IMR-90 (cell line): ENCODE data around the gene POLR2J. TPM values are rescaled to one million over a fixed set of nuclear protein-coding genes. Genes with fewer than 3 reads are reported as not detected.
"Not testable (repeated sequence)": the region's sequence is repeated elsewhere in the genome, so short reads cannot be mapped to it uniquely, and the experiment has no call there.

Experiments used
- ATAC-seq: fragments of 200-7000 bp; cut with Tn5 transposase; 2 replicates; pipeline ENCODE4 v1.9.1; 2020; ENCODE audit warnings: low read depth, mild to moderate bottlenecking, moderate library complexity
- BruUV-seq: library from RNA; stranded (reverse); fragments of 400-500 nt; replicated peaks from 2 replicates; lab custom pipeline; 2021; lab: Mats Ljungman, UMichigan
- CTCF ChIA-PET: fragments of 300-600 bp; formaldehyde crosslinking; extraction: SDS; loops from one replicate; lab custom pipeline; 2021; ENCODE audit warnings: antibody characterized with exemption; lab: Yijun Ruan, JAX
- POLR2A ChIA-PET: fragments of 300-600 bp; sonication (Branson Sonifier 250); formaldehyde crosslinking; loops from one replicate; lab custom pipeline; 2022; ENCODE audit warnings: antibody characterized with exemption; ENCODE audit not compliant: unreplicated experiment; lab: Charles Lee
- DNase-seq: peaks from one replicate; pipeline ENCODE4 v3.0.0; 2013
- H2AFZ ChIP-seq: replicated peaks from 2 replicates; pipeline ENCODE3; 2013; ENCODE audit warnings: low read length, mild to moderate bottlenecking; ENCODE audit not compliant: poor library complexity
- H2AK5ac ChIP-seq: 2 replicates; pipeline ENCODE4 v1.6.1; 2013; ENCODE audit warnings: low read depth, low read length, inconsistent platforms
- H2AK9ac ChIP-seq: replicated peaks from 2 replicates; pipeline ENCODE3; 2013; ENCODE audit warnings: mild to moderate bottlenecking, low read depth, low read length, moderate library complexity; ENCODE audit not compliant: poor library complexity
- H2BK120ac ChIP-seq: 2 replicates; pipeline ENCODE4 v1.6.1; 2013; ENCODE audit warnings: low read depth, low read length, inconsistent platforms
- H2BK15ac ChIP-seq: 3 replicates; pipeline ENCODE4 v1.6.1; 2013; ENCODE audit warnings: low read depth, low read length, inconsistent platforms
- H2BK20ac ChIP-seq: 2 replicates; pipeline ENCODE4 v1.6.1; 2013; ENCODE audit warnings: low read depth, mild to moderate bottlenecking, inconsistent platforms, low read length, moderate library complexity
- H2BK5ac ChIP-seq: 2 replicates; pipeline ENCODE4 v1.6.1; 2013; ENCODE audit warnings: mild to moderate bottlenecking, low read depth, low read length, inconsistent platforms; ENCODE audit not compliant: poor library complexity, severe bottlenecking
- H3K14ac ChIP-seq: replicated peaks from 2 replicates; pipeline ENCODE4 v1.6.1; 2013; ENCODE audit warnings: low read depth, low read length, inconsistent platforms
- H3K18ac ChIP-seq: 2 replicates; pipeline ENCODE4 v1.6.1; 2013; ENCODE audit warnings: low read depth, low read length, control low read depth
- H3K23ac ChIP-seq: 2 replicates; pipeline ENCODE4 v1.6.1; 2013; ENCODE audit warnings: low read depth, low read length, inconsistent platforms
- H3K27ac ChIP-seq: 2 replicates; pipeline ENCODE4 v1.5.1; 2013; ENCODE audit warnings: mild to moderate bottlenecking, control low read depth, low read length; ENCODE audit not compliant: insufficient read depth
- H3K27me3 ChIP-seq: 2 replicates; pipeline ENCODE4 v1.6.1; 2013; ENCODE audit warnings: low read length; ENCODE audit not compliant: control insufficient read depth, insufficient read depth
- H3K36me3 ChIP-seq: 2 replicates; pipeline ENCODE4 v1.6.1; 2013; ENCODE audit warnings: low read length, mixed read lengths; ENCODE audit not compliant: control insufficient read depth, insufficient read depth
- H3K4ac ChIP-seq: 2 replicates; pipeline ENCODE4 v1.6.1; 2013; ENCODE audit warnings: low read depth, low read length, inconsistent platforms
- H3K4me1 ChIP-seq: 2 replicates; pipeline ENCODE4 v1.6.1; 2013; ENCODE audit warnings: low read length, mixed read lengths; ENCODE audit not compliant: control insufficient read depth, insufficient read depth
- H3K4me2 ChIP-seq: 2 replicates; pipeline ENCODE4 v1.6.1; 2013; ENCODE audit warnings: low read depth, mild to moderate bottlenecking, control low read depth, low read length, moderate library complexity
- H3K4me3 ChIP-seq: 2 replicates; pipeline ENCODE4 v1.5.1; 2013; ENCODE audit warnings: low read depth, mild to moderate bottlenecking, control low read depth, low read length, moderate library complexity; ENCODE audit not compliant: insufficient read depth
- H3K56ac ChIP-seq: 2 replicates; pipeline ENCODE4 v1.6.1; 2013; ENCODE audit warnings: low read length, inconsistent platforms; ENCODE audit not compliant: insufficient read depth; ENCODE audit errors: extremely low read depth
- H3K79me1 ChIP-seq, 2 experiments: 2 replicates each; pipeline ENCODE4 v1.6.1; 2013; ENCODE audit warnings: low read length in 2 of 2, inconsistent platforms in 1 of 2, low read depth in 1 of 2
- H3K9ac ChIP-seq: 2 replicates; pipeline ENCODE4 v1.6.1; 2013; ENCODE audit warnings: low read depth, low read length, control low read depth
- H3K9me1 ChIP-seq: 2 replicates; pipeline ENCODE4 v1.6.1; 2013; ENCODE audit warnings: low read length, inconsistent platforms; ENCODE audit not compliant: insufficient read depth
- H3K9me3 ChIP-seq: 2 replicates; pipeline ENCODE4 v1.6.1; 2013; ENCODE audit warnings: low read length; ENCODE audit not compliant: control insufficient read depth, insufficient read depth
- H4K20me1 ChIP-seq: 2 replicates; pipeline ENCODE4 v1.6.1; 2013; ENCODE audit warnings: low read length, inconsistent platforms; ENCODE audit not compliant: insufficient read depth
- H4K5ac ChIP-seq: 2 replicates; pipeline ENCODE4 v1.6.1; 2013; ENCODE audit warnings: mild to moderate bottlenecking, low read depth, low read length, control low read depth
- H4K8ac ChIP-seq, 2 experiments: 2 replicates each; pipeline ENCODE4 v1.6.1; 2013; ENCODE audit warnings: low read depth in 2 of 2, low read length in 2 of 2, control low read depth in 1 of 2, inconsistent platforms in 1 of 2
- H4K91ac ChIP-seq: 2 replicates; pipeline ENCODE4 v1.6.1; 2013; ENCODE audit warnings: low read depth, low read length, inconsistent platforms; ENCODE audit not compliant: insufficient read depth
- WGBS, 2 experiments: methylation state at CpG; one replicate each; pipeline versions ENCODE4 v1.1.5 to v1.1.7; 2013; ENCODE audit warnings: missing lambda C conversion rate in 2 of 2; ENCODE audit not compliant: insufficient read length in 1 of 2; ENCODE audit errors: extremely low coverage in 2 of 2; 5-methylcytosine and 5-hydroxymethylcytosine counted together
- dilution Hi-C: fragments of 300-500 bp; cut with HindIII; formaldehyde crosslinking; loops from one replicate; pipeline ENCODE4 v1.14.3; 2018; ENCODE audit warnings: low sequenced_read_pairs; ENCODE audit not compliant: unreplicated experiment
- in situ Hi-C: fragments of 300-500 bp; cut with MboI; formaldehyde crosslinking; loops from 3 replicates; pipeline ENCODE4 v1.14.3; 2019; ENCODE audit warnings: low sequenced_read_pairs, inconsistent platforms, mixed read lengths
- intact Hi-C: fragments of 100-400 bp; cut with micrococcal nuclease; formaldehyde crosslinking; loops from 2 replicates; pipeline ENCODE4 v1.10.0; 2022
- polyA plus RNA-seq, 3 experiments: library from polyadenylated mRNA; depleted of rRNA; stranded (reverse); fragments of >200 nt; gene quantifications; 2 replicates each; pipeline ENCODE4 v1.2.3, GENCODE V29; 2012; ENCODE audit warnings: low replicate concordance in 1 of 3
- total RNA-seq: library from RNA; depleted of rRNA; stranded (reverse); fragments of >200 nt; gene quantifications from 2 replicates; pipeline ENCODE4 v1.2.3, GENCODE V29; 2012

POLR2J gene
- total and polyA plus RNA-seq, 2 of the 4 experiments (the other 2 are of a cell fraction): 20.8 to 92.6 TPM

DNA sequence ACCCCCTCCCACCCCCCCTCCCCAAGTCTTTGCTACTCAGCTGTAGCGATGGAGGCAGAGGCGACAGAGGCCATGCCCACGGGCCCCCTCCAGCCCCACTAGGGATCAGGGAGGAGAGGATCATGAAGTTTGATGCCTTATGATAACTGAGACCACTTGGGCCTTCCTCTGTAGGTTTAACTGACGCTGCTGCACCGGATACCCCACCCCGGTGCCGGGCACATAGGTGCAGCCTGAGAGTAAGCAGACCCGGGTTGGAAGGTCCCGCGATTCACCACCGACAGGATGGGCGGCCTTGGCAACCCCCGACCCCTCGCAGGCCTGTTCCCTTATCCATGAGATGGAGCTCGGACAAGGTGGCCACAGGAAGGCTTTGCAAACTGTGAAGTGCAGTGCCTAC is 15.3 kb upstream of the POLR2J start:
- H3K79me1 ChIP-seq, H4K20me1 ChIP-seq, H4K91ac ChIP-seq, BruUV-seq, H4K5ac ChIP-seq, H3K14ac ChIP-seq, POLR2A ChIA-PET, H3K4me3 ChIP-seq, H2BK5ac ChIP-seq, ATAC-seq, H2AFZ ChIP-seq, H2AK5ac ChIP-seq, H3K36me3 ChIP-seq, H2AK9ac ChIP-seq, H3K9ac ChIP-seq, H3K23ac ChIP-seq, H4K8ac ChIP-seq, H3K4me1 ChIP-seq, H3K9me1 ChIP-seq, in situ Hi-C loops, dilution Hi-C loops, H3K27ac ChIP-seq, H3K56ac ChIP-seq, intact Hi-C loops, CTCF ChIA-PET, DNase-seq, H2BK15ac ChIP-seq, H3K4me2 ChIP-seq, H3K27me3 ChIP-seq, H3K18ac ChIP-seq, H2BK20ac ChIP-seq, H2BK120ac ChIP-seq, H3K9me3 ChIP-seq, H3K4ac ChIP-seq: not testable (repeated sequence)
- WGBS, 2 experiments: no CpG with 5 or more reads among the region's 15 CpGs

DNA sequence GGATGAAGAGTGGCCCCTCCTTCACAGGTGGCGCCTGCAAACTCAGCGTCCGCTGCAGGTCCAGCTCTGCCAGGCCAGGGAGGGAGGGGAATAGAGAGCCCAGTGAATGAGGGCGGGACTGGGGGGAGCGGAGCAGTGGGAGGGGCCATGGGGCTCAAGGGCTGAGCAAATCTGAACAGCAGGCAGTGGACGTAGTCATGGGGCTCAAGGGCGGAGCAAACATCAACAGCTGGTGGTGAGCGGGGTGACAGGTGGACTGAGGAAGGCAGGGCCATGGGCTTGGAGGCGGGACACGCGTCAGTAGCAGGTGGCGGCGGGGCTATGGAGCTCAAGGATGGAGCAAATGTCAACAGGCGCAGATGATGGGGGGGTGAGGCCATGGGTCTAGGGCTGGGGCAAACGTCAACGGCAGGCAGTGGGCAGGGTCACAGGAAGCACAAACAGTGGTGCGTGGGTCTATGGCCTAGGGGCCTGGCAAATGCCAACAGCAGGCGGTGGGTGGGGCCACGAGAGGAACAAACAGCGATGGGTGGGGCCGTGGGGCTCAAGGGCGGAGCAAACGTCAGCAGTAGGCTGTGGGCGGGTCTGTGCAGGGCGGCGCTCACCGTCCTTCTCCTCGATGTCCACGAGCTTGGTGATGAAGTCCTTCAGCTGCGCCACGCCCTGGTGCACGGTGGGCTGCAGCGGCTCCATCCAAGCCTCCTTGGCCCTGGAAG is 14.7 kb upstream of the POLR2J start:
- H3K27ac ChIP-seq, H3K36me3 ChIP-seq, H2AK9ac ChIP-seq, dilution Hi-C loops, H2AK5ac ChIP-seq, H4K5ac ChIP-seq, BruUV-seq, H3K56ac ChIP-seq, POLR2A ChIA-PET, H3K27me3 ChIP-seq, H3K4ac ChIP-seq, H3K18ac ChIP-seq, H2BK5ac ChIP-seq, H3K14ac ChIP-seq, H3K4me3 ChIP-seq, H3K79me1 ChIP-seq, CTCF ChIA-PET, H2BK20ac ChIP-seq, H3K23ac ChIP-seq, H3K9me3 ChIP-seq, H3K4me1 ChIP-seq, H3K4me2 ChIP-seq, H3K9me1 ChIP-seq, H2BK15ac ChIP-seq, DNase-seq, in situ Hi-C loops, H3K9ac ChIP-seq, H2AFZ ChIP-seq, intact Hi-C loops, H2BK120ac ChIP-seq, H4K91ac ChIP-seq, H4K8ac ChIP-seq, H4K20me1 ChIP-seq: not testable (repeated sequence)
- ATAC-seq: peak; percentile 22
- WGBS, 2 experiments: no CpG with 5 or more reads among the region's 33 CpGs
